ENCODE data around the gene B3GALT6. TPM values are rescaled to one million over a fixed set of nuclear protein-coding genes. Genes with fewer than 3 reads are reported as not detected.

The B3GALT6 gene
- total RNA-seq, 1 experiment from 2014 or later = 25.9 TPM

- TF ChIP-seq CTCF (IDR thresholded peaks at IDR 0.05; ENCODE audit: unreplicated experiment) = no peak
- no peaks in the 10 kb centered on the region for H3K36me3 Mint-ChIP-seq (ENCODE audit: insufficient read depth, unreplicated experiment)
- H3K9me3 Mint-ChIP-seq (ENCODE audit: low read depth, unreplicated experiment) = no peaks in the 10 kb centered on the region
- no TSS peak for BruUV-seq (replicated peaks)
- intact Hi-C loops (cut with micrococcal nuclease; ENCODE audit: unreplicated experiment) = no loop called here
- no peak overlapping the region for H3K27ac Mint-ChIP-seq (ENCODE audit: unreplicated experiment)
- CTCF ChIA-PET = no interaction called here
- H3K4me3 Mint-ChIP-seq (ENCODE audit: low read depth, unreplicated experiment) = no peak overlapping the region
- DNase-seq = no peak
- H3K4me1 Mint-ChIP-seq (ENCODE audit: low read depth, unreplicated experiment) = no peaks in the 10 kb centered on the region
- peaks cover 12% of the 10 kb centered on the region for H3K27me3 Mint-ChIP-seq (ENCODE audit: unreplicated experiment)
Measured at GRCh38 chr1:1199961-1200875, 31.8 kb upstream of the B3GALT6 start.

- peak; percentile 35 for DNase-seq
- H3K27ac Mint-ChIP-seq (ENCODE audit: unreplicated experiment) = no peak overlapping the region
- TF ChIP-seq CTCF (IDR thresholded peaks at IDR 0.05; ENCODE audit: unreplicated experiment) = no peak
Measured at GRCh38 chr1:1200876-1201810, 30.9 kb upstream of the B3GALT6 start.

GRCh38 chr1:1202831-1203560, 29.0 kb upstream of the B3GALT6 start:
- Mint-ChIP-seq H3K4me1 (ENCODE audit: low read depth, unreplicated experiment) (peaks cover 1% of the 10 kb centered on the region), H3K9me3 (ENCODE audit: low read depth, unreplicated experiment) (no peaks in the 10 kb centered on the region), H3K36me3 (ENCODE audit: insufficient read depth, unreplicated experiment) (no peaks in the 10 kb centered on the region), H3K27ac (ENCODE audit: unreplicated experiment) (no peak overlapping the region), H3K27me3 (ENCODE audit: unreplicated experiment) (peaks cover 16% of the 10 kb centered on the region), H3K4me3 (ENCODE audit: low read depth, unreplicated experiment) (no peak overlapping the region)
- intact Hi-C loops (cut with micrococcal nuclease; ENCODE audit: unreplicated experiment) = no loop called here
- TF ChIP-seq CTCF (IDR thresholded peaks at IDR 0.05; ENCODE audit: unreplicated experiment) = no peak
- BruUV-seq (replicated peaks) = no TSS peak
- CTCF ChIA-PET = no interaction called here
- no peak for DNase-seq

More at GRCh38 chr1:1200876-1201810, 30.9 kb upstream of the B3GALT6 start:
- Mint-ChIP-seq H3K4me3 (ENCODE audit: low read depth, unreplicated experiment) (no peak overlapping the region), H3K36me3 (ENCODE audit: insufficient read depth, unreplicated experiment) (no peaks in the 10 kb centered on the region), H3K9me3 (ENCODE audit: low read depth, unreplicated experiment) (no peaks in the 10 kb centered on the region), H3K27me3 (ENCODE audit: unreplicated experiment) (peaks cover 12% of the 10 kb centered on the region), H3K4me1 (ENCODE audit: low read depth, unreplicated experiment) (no peaks in the 10 kb centered on the region)
- no TSS peak for BruUV-seq (replicated peaks)
- CTCF ChIA-PET = no interaction called here
- intact Hi-C loops (cut with micrococcal nuclease; ENCODE audit: unreplicated experiment) = no loop called here
